Measurements from ENCODE around the gene CANT1. TPM values are rescaled to one million over a fixed set of nuclear protein-coding genes. Genes with fewer than 3 reads are reported as not detected.

The CANT1 gene
- total and polyA plus RNA-seq, 9 of the 15 experiments (the other 6 are each of a cell fraction or from before 2014, with no cell fraction given): 2.7 to 66.4 (median 22.5) TPM

GRCh38 chr17:79053251-79053925 is 43.8 kb upstream of the CANT1 start (continued):
- TF ChIP-seq HDAC2 (IDR thresholded peaks at IDR 0.05): no peak
- TF ChIP-seq ZNF507 (tag; conservative IDR thresholded peaks at IDR 0.05): no peak
- no peak for TF ChIP-seq GTF2F1 (IDR thresholded peaks at IDR 0.05; ENCODE audit: low read depth, low read length)
- TF ChIP-seq ZNF57 (CRISPR knock-in tag; IDR thresholded peaks at IDR 0.05): no peak
- TF ChIP-seq PML (IDR thresholded peaks at IDR 0.05; ENCODE audit: low read length): no peak
- no peak for TF ChIP-seq NFIX (CRISPR knock-in tag; IDR thresholded peaks at IDR 0.05; ENCODE audit: low read depth)
- TF ChIP-seq NR2C1 (IDR thresholded peaks at IDR 0.05): no peak
- TF ChIP-seq NR2C1 (tag; IDR thresholded peaks at IDR 0.05): no peak
- TF ChIP-seq RBBP5 (IDR thresholded peaks at IDR 0.05; ENCODE audit: borderline replicate concordance, insufficient read depth, low read length, poor library complexity, severe bottlenecking): no peak
- TF ChIP-seq HMGXB4 (CRISPR knock-in tag; IDR thresholded peaks at IDR 0.05): no peak
- TF ChIP-seq RFX1 (IDR thresholded peaks at IDR 0.05): no peak
